ENCODE data around the gene MYG1.

MYG1 gene

DNA sequence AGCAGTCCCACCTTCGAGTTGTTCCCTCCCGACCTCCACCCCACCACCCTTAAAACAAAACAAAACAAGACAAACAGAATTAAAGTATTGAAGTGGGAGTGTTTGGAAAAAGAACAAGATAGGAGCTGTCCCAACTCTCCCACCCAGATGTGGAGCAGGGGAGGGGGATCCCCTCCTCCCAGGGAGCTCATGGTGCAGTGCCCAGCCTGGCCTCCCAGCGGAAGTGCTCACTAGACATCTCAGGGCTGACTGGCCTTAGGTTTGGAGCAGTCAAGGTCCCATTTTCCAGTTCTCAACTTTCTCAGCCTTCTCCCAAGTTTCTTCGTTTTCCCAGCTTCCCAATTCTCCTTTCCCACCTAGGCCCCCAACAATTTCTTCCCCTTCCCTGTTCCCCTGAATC lies 33.8 kb downstream of the MYG1 start:
- DNase-seq (ENCODE audit: low read depth), result no peak
- no peak overlapping the region for H3K4me3 ChIP-seq (ENCODE audit: control insufficient read depth, low read depth, low read length)
- no peak for TF ChIP-seq CTCF (IDR thresholded peaks at IDR 0.05; ENCODE audit: control insufficient read depth, insufficient read depth, low read depth, low read length, missing control alignments)

- DNase-seq (ENCODE audit: low read depth), result no peak
- H3K4me3 ChIP-seq (ENCODE audit: control insufficient read depth, low read depth, low read length), result no peak overlapping the region
- TF ChIP-seq CTCF (IDR thresholded peaks at IDR 0.05; ENCODE audit: control insufficient read depth, insufficient read depth, low read depth, low read length, missing control alignments), result no peak
Observed at GRCh38 chr12:53333845-53334244, 34.4 kb downstream of the MYG1 start.

DNA sequence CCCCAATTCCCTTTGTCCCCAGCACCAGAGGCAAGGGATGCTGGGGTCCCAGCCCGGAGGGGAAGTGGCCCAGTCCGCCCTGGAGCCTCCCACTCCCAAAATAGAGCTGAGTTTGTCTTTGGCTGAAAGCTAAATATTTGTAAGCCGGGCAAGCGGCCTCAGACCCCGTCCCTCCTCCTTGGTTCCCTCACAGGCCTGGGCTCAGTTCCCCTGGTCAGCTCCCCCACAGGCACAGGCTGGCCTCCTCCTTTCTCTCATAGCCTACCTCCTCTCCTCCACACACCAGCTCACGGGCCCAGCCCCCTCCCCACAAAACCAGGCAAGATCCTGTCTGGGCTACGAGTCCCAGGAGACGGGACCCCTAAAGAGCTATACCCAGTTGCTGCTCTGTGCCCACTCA lies 35.3 kb downstream of the MYG1 start:
- DNase-seq (ENCODE audit: low read depth), result no peak
- TF ChIP-seq CTCF (IDR thresholded peaks at IDR 0.05; ENCODE audit: control insufficient read depth, insufficient read depth, low read depth, low read length, missing control alignments), result no peak
- no peak overlapping the region for H3K4me3 ChIP-seq (ENCODE audit: control insufficient read depth, low read depth, low read length)

- no peak for DNase-seq (ENCODE audit: low read depth)
- no peak for TF ChIP-seq CTCF (IDR thresholded peaks at IDR 0.05; ENCODE audit: control insufficient read depth, insufficient read depth, low read depth, low read length, missing control alignments)
- H3K4me3 ChIP-seq (ENCODE audit: control insufficient read depth, low read depth, low read length), result no peak within 1 kb of the TSS
Observed at GRCh38 chr12:53336181-53336681, 36.7 kb downstream of the MYG1 start, which contains the start of gene SP7. Gene SP7 (minus strand): TSS chr12:53336354. CDS start chr12:53335646, 708 bp downstream.

- no peak overlapping the region for H3K4me3 ChIP-seq (ENCODE audit: control insufficient read depth, low read depth, low read length)
- no peak for DNase-seq (ENCODE audit: low read depth)
- TF ChIP-seq CTCF (IDR thresholded peaks at IDR 0.05; ENCODE audit: control insufficient read depth, insufficient read depth, low read depth, low read length, missing control alignments), result no peak
Observed at GRCh38 chr12:53338017-53338416, 38.5 kb downstream of the MYG1 start.

DNA sequence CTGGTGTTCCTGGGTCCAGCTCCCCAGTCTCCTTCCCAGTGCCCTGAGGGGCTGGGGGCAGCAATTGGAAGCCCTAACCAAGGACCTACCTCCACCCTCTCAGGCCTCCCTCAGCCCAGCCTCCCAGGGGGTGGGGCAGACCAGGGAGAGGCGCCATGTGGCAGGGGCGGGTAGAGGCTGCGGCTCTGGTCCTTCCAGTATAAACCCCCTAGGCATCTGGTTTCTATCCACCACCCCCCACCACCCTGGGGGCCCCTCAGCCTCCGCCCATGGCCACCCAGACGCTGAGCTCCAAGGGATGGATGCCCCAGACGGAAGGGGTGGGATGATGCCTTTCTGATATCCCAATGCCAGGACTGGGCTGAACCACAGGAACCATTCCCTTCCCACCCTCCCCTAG lies 39.4 kb downstream of the MYG1 start:
- H3K4me3 ChIP-seq (ENCODE audit: control insufficient read depth, low read depth, low read length), result no peak overlapping the region
- no peak for DNase-seq (ENCODE audit: low read depth)
- TF ChIP-seq CTCF (IDR thresholded peaks at IDR 0.05; ENCODE audit: control insufficient read depth, insufficient read depth, low read depth, low read length, missing control alignments), result no peak

- no peak for TF ChIP-seq CTCF (IDR thresholded peaks at IDR 0.05; ENCODE audit: control insufficient read depth, insufficient read depth, low read depth, low read length, missing control alignments)
- H3K4me3 ChIP-seq (ENCODE audit: control insufficient read depth, low read depth, low read length), result no peak overlapping the region
- DNase-seq (ENCODE audit: low read depth), result no peak
Observed at GRCh38 chr12:53340398-53340797, 40.9 kb downstream of the MYG1 start.

Measured in AG09309 (cell line).